Stimulated activated CD4-positive, alpha-beta T cell treated with anti-CD3 and anti-CD28 coated beads, TNF-alpha, amount 100 ng/mL, for 24 hours (primary cell): ENCODE data around the gene TRPM6.
"Not testable (repeated sequence)": the region's sequence is repeated elsewhere in the genome, so short reads cannot be mapped to it uniquely, and the experiment has no call there.

ENCODE experiments used
- DNase-seq, 3 experiments: peaks; one replicate each; pipeline ENCODE4 v3.0.0-alpha.2; 2020; ENCODE audit warnings: low read depth in 3 of 3

The TRPM6 gene

DNA sequence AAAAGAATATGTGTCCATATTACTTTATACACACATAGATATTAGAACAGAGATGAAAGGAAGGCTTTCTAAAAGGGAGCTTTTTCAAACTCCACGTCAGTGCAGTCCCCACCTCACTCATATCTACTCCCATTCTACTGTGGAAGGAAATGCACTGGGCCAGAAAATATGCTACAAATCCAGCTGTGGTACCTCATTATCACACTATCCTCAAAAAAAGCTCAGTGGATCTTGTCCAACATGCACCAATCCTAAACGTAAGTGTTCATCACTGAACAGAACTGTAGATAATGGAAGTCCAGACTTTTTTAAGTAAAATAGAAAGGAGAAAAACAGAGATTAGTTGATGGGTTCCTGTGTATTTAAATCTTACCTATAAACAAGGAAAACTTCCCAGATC lies 27.9 kb downstream of the TRPM6 start:
- DNase-seq: no peak

DNA sequence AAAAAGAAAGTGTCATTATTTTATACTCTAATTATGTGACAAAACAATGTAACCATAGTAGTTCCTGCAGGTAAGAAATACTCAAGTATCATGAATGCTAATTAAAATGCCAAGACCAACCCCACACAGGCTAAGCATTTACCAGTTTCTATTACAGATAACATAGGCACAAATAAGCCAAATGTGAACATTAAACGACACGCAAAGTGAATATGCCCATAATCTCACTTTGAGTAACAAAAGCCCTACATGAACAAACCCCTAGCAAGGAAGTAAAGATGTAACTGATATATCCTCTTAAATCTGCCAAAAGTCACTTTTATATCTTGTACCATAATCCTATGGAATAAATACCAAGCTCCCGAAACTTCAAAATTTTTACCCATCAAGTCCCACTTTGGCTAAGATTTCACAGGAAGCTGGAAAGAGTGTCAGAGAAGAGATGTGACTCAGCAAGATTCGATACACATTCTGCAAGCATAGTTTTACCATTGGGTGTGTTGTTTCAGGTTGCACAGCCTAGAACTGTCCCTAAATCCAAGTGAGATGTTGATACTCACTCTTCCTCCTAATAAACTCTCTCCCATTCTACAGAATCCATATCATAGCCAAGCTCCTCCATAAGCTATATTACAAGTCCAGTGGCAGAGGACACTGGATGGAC lies 28.8 kb downstream of the TRPM6 start:
- DNase-seq: no peak

DNA sequence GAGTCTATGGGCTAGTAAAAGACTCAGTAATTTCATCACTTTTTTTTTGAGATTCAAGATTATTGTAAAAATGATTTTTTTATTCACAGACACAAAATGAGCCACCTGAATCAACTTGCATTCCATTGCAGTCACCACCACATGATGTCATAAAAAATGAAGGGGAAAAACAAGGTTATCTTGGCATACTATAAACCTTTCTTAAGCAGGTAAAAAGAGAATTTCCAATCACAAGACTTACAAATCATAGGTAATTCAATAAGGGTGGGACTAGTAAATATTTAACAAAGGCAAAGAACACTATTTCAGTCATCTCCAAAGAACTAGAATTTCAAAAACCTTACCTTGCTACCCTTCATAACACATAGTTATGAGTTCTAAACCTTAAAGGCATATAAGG lies 30.7 kb downstream of the TRPM6 start:
- DNase-seq: no peak

DNA sequence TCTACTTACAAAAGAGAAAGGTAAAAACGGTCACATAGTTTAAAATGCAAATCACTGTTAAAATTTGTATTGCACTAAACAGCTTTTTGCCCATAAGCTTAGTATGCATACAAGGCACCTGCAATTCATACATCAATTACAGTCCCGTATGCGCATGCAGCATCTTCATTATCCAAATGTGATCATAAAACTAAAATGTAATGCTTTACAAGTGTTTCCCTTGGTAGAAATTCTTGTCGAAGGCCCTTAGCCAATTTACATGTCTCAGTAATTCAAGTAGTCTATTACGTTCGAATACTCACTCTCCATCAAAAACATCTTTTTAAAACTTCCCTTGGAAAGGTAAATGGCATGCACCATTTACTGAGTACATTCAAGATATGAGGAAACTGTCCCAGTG lies 32.6 kb downstream of the TRPM6 start:
- DNase-seq: no peak

DNA sequence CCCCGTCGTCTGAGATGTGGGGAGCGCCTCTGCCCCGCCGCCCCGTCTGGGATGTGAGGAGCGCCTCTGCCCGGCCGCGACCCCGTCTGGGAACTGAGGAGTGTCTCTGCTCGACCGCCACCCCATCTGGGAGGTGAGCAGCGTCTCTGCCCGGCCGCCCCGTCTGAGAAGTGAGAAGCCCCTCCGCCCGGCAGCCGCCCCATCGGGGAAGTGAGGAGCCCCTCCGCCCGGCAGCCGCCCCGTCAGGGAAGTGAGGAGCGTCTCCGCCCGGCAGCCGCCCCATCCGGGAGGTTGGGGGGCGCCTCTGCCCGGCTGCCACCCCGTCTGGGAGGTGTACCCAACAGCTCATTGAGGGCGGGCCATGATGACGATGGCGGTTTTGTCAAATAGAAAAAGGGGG lies 34.7 kb downstream of the TRPM6 start:
- DNase-seq: not testable (repeated sequence)

DNA sequence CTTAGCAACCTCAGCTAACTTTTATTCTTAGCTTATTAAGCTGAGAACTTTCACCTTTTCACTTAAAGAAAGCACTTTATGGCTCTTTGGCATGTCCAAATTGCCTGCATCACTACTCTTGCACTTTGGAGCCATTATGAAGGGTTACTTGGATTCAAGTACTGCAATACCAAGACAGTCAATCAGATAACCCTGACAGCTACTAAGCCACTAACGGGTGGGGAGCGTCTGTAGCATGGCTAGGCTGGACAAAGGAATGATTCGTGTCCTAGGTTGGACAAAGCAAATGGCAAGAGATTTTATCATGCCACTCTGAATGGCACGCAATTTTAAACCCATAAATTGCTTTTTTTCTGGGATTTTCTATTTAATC lies 39.6 kb downstream of the TRPM6 start:
- DNase-seq: no peak

DNA sequence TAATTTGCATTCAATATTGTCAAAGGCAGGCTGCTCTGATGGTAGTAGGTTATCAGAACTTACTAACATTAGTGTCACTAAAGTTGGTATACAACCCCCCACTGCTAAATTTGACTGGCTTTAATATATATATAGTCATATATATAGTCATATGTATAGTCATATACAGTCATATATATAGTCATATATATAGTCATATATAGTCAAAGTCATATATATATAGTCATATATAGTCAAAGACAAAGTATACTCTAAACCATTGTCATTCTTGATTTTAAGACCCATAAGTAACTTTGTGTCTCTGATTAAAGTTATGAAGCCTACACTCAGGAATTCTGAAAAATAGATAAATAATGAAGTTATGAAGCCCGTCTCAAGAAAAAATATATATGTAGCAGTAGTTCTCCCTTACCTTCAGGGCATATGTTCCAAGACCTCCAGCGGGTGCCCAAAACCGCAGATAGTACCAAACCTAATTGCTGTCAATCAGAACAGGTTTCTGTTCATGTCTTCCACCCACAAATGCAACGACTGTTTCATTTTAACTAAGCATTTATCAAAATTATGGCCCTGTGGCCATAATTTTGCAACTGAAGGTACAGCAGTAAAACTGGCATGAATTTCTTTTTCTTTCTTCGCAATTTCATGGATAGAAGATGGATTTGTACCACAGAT lies 40.1 kb downstream of the TRPM6 start:
- no peak for DNase-seq

DNA sequence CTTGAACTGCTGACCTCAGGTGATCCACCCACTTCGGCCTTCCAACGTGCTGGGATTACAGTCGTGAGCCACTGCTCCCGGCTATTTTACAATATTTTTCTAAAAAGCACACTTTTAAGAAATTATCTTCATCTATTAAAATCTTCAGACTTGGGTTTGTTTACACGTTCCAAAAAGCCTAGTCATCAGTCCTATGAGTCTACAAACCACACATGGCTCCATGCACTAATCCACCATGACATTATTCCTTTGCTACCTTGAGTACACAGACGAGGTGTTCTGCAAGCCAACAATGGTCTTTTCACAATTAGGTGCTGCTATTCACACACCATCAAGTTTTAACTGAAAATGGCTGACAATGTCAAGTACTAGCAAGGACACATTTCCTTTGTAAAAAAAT lies 41.0 kb downstream of the TRPM6 start:
- no peak for DNase-seq

DNA sequence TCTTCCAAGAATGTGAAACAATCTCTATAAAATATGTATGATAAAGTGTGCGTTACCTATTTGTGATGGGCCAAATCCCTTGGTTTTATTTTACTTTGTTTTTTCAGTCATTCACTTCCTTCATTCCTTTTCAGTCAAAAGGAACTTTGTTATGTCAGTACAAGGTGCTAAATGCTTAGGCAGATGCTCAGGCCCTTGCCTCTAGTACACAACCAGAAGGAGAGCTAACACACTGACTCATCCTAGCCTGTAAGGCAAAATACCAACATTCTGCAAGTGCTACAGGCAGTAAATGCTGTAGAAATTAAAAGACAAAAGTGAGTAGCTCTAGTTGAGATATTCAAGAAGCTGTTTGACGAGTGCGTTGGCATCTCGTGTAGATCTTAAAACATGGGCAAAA lies 49.4 kb downstream of the TRPM6 start:
- DNase-seq: no peak

DNA sequence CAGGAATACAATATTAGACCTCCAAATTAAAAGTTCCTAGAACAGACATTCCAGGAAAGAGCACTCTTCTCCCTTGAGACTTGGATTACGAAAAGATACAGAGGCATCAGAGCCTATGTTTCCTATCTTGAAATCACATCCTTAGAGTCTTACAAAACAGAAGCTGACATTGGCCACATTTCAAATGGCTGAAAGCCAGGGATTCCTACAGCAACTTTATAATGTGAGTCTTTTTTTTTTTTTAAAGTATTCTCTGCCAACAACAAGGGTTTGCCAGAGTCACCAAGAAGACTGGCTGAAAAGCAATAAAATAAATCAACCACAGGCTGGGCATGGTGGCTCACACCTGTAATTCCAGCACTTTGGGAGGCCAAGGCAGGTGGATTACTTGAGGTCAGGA lies 63.1 kb downstream of the TRPM6 start:
- no peak for DNase-seq

DNA sequence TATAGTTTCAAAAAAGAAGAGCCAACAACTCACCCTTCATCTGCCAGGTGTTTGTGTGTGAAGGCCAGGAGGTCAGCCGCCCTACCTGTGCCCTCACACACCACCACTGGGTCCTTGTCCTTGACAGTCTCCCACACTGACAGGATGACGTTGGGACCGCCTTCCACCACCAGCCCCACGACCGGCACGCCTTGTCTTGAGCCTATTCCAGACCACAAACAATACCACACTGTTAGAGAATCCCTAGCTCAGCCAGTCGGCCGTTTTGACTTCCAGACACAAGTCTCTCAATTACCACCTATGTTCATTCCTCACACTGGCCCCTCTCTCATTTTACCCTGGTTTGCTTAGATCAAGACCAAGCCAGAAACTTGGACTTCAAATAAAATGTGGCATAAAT lies 66.1 kb downstream of the TRPM6 start:
- no peak for DNase-seq

DNA sequence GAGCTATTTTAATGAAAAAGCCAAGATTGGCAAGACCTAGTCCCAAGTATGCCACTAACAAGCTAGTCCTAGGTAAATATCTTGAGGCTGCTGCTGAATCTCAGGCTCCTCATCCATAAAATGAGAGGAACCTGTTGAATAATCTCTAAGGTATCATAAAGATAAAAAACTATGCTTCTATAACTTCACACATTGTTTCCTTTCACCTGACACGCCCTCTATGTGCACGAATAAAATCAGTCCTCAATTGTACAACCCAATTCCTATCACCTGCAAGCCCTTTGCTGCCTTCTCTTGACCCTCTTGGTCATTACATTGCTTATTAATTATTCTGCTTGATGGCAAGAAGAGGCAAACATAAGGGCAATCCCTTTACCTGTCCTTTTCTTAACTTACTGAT lies 69.9 kb downstream of the TRPM6 start:
- DNase-seq: no peak

DNA sequence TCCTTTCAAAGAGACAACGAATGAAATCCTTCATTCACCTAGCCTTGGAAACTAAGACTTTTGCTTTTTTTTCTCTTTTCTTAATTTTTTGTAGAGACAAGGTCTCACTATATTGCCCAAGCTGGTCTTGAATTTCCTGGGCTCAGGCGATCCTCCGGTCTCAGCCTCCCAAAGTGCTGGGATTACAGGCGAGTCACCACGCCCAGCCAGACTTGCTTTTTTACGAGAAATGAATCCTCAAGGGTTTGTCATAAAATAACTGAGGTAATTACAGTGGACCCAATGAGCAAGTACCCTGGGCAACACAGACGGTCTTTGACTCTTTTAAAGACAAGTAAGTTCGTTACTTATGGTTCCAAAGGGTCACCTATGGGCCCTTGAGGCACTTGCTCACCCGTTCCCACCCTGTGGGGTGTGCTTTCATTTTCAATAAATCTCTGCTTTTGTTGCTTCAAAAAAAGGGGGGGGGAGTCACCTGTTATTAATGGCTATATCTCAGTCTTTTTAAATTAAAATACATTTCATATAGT lies 70.4 kb downstream of the TRPM6 start:
- no peak for DNase-seq

DNA sequence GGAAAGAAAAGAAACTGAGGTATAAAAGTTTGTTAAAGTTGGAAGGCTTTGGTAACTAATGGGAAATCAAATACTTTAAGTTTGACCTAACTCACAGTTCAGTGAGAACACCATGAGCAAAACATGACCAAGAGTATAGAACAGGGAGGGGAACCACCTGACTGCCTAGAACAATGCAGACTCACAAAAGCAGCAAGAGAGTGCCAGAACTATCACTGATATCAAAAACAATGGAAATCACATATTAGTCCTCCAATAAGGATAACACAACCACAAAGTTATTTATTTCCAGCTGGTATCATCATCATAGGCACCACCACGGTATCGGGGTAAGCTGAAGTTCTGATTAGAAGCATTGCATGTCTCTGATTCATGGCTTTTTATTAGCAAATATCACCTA lies 77.5 kb downstream of the TRPM6 start:
- no peak for DNase-seq

DNA sequence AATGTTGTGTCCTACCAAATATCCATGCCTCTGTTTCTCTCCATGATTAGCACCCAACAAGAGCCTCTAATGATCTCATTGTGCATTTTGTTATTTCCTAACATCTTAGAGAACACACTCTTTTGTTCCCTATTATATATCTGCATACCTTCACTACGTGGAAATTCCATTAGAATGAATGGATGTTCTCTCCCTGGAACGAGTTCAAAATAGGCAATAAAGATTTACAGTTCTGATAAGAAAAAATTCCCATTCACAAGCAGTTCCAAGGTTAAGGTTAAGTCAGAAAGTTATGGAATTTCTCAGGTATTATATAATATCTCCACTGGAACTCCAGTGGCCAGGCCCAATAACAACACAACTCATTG lies 83.7 kb downstream of the TRPM6 start:
- DNase-seq: no peak

DNA sequence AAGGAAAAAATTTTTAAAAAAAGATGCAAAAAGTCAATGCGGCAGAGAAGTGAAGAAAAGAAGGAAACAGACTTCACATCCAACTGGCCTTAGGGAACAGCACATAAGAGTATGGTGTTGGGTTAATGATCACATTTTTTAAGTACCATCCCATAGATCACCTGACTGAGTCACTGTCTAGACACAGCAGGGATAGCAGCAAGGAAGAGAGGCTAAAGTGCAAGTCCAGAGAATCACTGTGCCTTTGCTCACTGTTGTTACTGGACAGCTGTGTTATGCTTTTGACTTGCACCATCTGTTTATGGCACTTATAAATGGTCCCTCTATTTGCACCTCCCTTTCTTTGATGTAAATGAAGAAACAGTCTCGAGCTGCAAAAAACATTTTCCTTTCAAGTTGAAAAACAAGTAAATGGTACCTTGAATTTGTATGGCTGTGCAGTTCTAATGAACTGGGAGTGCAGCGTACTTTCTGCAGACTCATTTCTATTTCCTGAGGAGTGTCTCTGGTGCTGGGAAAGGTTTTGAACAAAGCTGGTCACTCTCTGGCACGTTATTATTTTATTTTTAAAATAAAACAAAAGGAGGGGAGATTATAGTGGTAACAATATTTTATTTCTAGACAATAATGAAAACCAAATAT lies 84.2 kb downstream of the TRPM6 start:
- no peak for DNase-seq

DNA sequence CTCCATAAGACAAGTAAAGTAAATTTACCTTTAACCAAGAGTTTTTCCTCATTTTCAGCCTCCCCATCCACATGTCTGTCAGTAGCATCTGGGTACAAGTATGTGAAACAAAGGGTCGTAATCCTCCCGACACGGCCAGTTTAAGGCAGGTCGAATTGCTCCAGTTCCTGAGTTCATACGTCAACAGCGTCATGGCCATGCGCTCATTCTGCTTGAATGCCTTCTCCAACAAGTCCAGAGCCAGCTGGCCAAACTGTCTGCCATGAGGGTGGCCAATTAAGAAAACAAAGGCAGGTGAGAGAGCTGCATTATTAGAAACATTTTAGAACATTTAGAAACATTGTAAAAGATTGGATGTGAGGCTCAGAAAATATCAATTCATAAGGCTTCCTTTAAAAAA lies 87.5 kb downstream of the TRPM6 start:
- DNase-seq: no peak

DNA sequence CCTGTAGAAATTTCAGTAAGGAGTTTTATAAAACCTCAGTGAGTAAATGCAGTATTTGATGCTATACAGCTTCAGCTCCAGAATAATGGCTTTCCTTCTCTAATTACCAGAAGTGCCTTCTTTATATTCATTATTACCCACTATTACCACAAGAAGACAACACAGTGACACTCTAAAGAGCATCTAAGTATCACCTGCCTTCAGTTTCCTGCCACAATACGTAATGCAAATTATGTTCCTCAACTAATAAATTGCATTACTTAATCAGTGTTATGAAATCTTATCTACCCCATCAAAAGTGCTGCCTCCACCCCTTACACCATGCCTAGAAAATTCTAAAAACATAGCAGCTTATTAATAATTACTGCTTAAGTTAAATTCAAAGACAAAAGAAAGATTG lies 91.9 kb downstream of the TRPM6 start:
- no peak for DNase-seq

DNA sequence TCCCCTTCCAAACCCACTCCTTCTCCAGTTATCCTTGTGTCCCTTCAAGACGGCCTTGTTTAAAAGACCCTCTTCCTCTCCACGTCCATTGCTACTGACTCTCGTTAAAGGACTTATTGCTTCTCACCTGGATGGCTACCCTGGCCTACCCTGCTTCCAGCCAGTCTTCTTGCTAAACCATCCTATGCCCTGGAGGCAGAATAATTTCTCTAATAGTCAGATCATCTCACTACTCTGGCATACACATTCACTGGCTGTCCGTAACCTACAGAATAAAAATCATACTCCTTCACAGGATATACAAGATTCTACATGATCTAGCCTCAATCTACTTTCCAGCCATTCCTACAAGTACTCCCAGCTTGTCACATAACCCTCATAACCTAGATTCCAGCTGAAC lies 92.6 kb downstream of the TRPM6 start:
- DNase-seq: no peak

DNA sequence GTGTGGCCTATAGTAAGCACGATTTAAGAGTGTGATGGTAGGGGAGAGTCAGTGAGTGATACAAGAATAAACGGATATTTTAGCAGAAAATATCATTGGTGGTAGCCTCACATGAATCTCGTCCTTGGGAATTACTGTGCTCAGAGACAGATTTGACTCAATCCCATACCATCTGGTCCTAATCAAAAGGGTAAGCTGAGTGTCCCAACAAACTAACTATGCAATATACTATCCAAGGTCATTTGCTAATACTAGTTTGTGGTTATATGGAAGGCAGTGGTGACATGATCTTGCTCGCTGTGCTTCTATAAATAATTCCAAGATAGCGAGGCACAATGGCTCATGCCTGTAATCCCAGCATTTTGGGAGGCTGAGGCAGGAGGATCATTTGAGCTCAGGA lies 103.2 kb downstream of the TRPM6 start:
- DNase-seq: no peak

DNA sequence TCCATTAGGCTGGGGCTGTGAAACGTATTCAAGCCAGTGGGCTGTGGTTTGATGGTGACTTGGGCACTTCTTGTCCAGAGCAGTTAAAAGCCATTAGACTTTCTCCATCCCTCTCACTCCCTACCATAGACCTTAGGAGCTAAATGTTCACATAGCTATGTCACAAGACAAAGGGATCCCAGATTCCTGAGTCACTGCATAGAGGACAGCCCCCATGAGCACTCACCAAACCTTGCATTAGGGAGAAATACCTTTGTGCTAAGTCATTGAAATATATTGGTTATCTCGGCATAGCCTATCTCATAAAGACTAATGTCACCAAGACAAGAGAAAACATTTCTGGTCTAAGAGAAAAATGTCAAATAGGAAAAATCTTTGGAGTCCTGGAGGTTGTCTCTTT lies 104.3 kb downstream of the TRPM6 start:
- DNase-seq: no peak

DNA sequence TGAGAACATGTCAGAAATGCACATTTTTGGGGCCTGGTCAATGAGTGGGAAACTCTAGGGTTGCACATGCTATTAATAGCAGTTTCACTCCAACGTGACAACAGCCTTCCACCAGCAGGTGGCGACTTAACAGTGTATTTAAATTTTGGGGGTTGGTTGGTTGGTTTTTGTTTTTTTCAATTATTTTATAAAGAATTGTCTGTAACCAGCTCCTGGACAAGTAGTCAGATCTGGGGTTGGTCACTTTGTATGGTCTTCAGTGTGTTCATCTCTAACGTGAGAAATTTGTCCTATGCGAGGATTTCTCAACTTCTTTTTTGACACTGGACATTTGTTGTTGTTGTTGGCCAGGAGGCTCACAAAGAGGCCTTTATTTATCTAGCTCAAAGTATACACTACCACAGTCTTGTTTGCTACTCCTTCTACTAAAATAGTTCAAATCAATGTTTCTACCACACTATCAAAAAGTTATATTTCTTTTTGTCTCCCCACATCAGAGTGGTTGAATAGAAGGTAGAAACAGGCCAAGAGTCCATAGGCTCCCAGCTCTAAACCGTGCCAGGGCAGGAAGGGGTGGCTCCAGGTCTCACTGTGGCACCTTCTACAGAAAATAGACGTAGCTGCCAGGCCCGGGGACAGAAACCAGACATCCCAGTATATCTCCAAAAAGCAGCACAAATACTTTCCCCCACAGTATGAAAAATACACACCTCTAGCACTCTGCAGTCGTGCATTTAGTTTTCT lies 110.4 kb downstream of the TRPM6 start:
- peak in 2 of 3 experiments; percentile 58 to 61 for DNase-seq

DNA sequence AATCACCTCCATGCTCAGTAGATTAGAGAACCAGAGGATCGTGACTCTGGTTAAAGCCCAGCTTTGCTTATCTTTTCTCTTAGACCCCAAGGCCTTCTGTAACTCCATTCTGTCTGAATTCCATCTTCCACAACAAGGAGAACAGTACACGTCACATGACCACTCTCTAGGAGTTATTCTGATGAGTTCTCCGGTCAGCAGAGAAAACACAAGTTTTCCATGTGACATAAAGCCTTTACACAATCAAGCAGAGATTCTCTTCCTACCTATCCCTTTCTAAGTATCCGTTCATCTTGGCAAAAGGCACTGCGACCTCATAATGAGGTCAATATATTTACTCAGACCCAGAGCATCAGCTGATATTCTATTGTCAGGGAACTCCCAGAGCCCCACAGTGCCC lies 112.3 kb downstream of the TRPM6 start:
- DNase-seq: no peak
